ENCODE data around the gene PIP5KL1.

DNA sequence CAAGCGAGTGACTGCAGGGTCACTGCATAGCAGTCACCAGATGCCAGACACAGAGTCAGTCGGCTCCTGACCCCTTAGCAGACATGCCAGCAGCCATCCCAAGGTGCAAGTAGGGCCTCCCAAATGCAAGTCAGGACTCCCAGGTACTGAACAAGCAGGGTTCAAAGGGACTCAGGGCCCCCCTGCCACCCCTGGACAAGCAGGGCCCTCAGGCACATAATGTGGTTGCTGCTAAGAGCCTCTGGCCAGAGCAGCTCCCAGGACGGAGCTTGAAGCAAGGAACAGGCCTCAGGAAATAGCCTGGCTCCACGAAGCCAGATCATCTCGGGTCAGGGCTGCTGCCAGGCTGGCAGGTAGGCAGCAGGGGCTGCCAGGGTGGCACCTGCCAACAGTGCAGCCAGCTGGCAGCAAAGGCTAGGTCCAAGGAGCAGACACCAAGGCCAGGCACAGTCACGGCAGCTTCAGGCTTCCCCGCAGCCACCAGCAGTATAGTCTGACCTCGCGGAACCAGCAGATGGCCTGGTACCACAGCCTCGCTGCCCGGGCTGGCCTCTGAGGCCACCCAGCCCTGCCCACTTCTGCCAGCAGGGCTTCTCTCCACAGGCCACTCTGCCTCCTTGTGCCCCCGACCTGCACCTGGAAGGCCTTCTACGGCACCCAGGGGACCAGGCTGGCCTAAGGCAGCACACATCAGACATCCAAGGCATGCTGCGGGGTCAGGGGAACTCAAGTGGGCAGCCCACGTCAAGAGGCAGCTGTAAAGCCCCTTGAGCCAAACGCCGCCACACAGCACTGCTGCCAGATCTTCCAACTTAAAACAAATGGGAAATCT is 42.8 kb upstream of the PIP5KL1 start:
- TF ChIP-seq, protein P1, sequence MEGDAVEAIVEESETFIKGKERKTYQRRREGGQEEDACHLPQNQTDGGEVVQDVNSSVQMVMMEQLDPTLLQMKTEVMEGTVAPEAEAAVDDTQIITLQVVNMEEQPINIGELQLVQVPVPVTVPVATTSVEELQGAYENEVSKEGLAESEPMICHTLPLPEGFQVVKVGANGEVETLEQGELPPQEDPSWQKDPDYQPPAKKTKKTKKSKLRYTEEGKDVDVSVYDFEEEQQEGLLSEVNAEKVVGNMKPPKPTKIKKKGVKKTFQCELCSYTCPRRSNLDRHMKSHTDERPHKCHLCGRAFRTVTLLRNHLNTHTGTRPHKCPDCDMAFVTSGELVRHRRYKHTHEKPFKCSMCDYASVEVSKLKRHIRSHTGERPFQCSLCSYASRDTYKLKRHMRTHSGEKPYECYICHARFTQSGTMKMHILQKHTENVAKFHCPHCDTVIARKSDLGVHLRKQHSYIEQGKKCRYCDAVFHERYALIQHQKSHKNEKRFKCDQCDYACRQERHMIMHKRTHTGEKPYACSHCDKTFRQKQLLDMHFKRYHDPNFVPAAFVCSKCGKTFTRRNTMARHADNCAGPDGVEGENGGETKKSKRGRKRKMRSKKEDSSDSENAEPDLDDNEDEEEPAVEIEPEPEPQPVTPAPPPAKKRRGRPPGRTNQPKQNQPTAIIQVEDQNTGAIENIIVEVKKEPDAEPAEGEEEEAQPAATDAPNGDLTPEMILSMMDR (IDR thresholded peaks at IDR 0.05): peak; percentile 10 to 38 (median 22)
- TF ChIP-seq POLR2A (IDR thresholded peaks at IDR 0.05): peak; percentile 11
